NCI-H1694 treated with DMSO at 0.1 percent for 48 hours (cell line): ENCODE data around the gene ATXN10.
"Not testable (repeated sequence)": the region's sequence is repeated elsewhere in the genome, so short reads cannot be mapped to it uniquely, and the experiment has no call there.

Experiments
- DNase-seq: peaks from one replicate; lab custom pipeline; 2025; lab: John Stamatoyannopoulos, UW

Gene ATXN10

GRCh38 chr22:45671783-45672563 lies at the start of gene ATXN10:
Gene ATXN10 (plus strand): TSS chr22:45671834. CDS start chr22:45672064, 230 bp downstream.
- DNase-seq: peak; percentile 76

GRCh38 chr22:45621836-45622600 lies 49.6 kb upstream of the ATXN10 start:
- DNase-seq: no peak

- DNase-seq: not testable (repeated sequence)
These were observed 48.0 kb upstream of the ATXN10 start for GRCh38 chr22:45623464-45624145.

GRCh38 chr22:45626198-45626651 lies 45.4 kb upstream of the ATXN10 start:
- DNase-seq: no peak

- DNase-seq: no peak
These were observed 44.0 kb upstream of the ATXN10 start for GRCh38 chr22:45627489-45628233.

- DNase-seq: no peak
These were observed 43.1 kb upstream of the ATXN10 start for GRCh38 chr22:45628515-45628914.

- DNase-seq: no peak
These were observed 42.1 kb upstream of the ATXN10 start for GRCh38 chr22:45629469-45630089.

GRCh38 chr22:45630436-45630835 lies 41.2 kb upstream of the ATXN10 start:
- no peak for DNase-seq

- DNase-seq: no peak
These were observed 40.3 kb upstream of the ATXN10 start for GRCh38 chr22:45631140-45631840.

- DNase-seq: no peak
These were observed 39.8 kb upstream of the ATXN10 start for GRCh38 chr22:45631841-45632238.

- DNase-seq: no peak
These were observed 38.7 kb upstream of the ATXN10 start for GRCh38 chr22:45632791-45633515.

GRCh38 chr22:45636683-45637082 lies 35.0 kb upstream of the ATXN10 start:
- DNase-seq: no peak

GRCh38 chr22:45638197-45638596 lies 33.4 kb upstream of the ATXN10 start:
- DNase-seq: no peak

GRCh38 chr22:45638834-45639746 lies 32.5 kb upstream of the ATXN10 start:
- no peak for DNase-seq

- no peak for DNase-seq
These were observed 31.9 kb upstream of the ATXN10 start for GRCh38 chr22:45639747-45640102.

GRCh38 chr22:45640291-45640940 lies 31.2 kb upstream of the ATXN10 start:
- no peak for DNase-seq

- DNase-seq: no peak
These were observed 30.6 kb upstream of the ATXN10 start for GRCh38 chr22:45640941-45641621.

GRCh38 chr22:45642986-45643385 lies 28.6 kb upstream of the ATXN10 start:
- no peak for DNase-seq
